H9 (cell line): ENCODE measurements around the gene SLC10A3. TPM values are rescaled to one million over a fixed set of nuclear protein-coding genes. Genes with fewer than 3 reads are reported as not detected.
"Not testable (repeated sequence)": the region's sequence is repeated elsewhere in the genome, so short reads cannot be mapped to it uniquely, and the experiment has no call there.

Source experiments
- DNase-seq: peaks from one replicate; pipeline ENCODE4 v3.0.0-alpha.2; 2017
- H2AFZ ChIP-seq: one replicate; pipeline ENCODE4 v1.6.1; 2013; ENCODE audit warnings: mild to moderate bottlenecking, low read length, control low read depth, moderate library complexity
- H2AK5ac ChIP-seq: 2 replicates; pipeline ENCODE4 v1.6.1; 2013; ENCODE audit warnings: low read length, control low read depth, mixed read lengths; ENCODE audit not compliant: insufficient read length
- H2BK120ac ChIP-seq: one replicate; pipeline ENCODE4 v1.6.1; 2013; ENCODE audit warnings: low read depth, mild to moderate bottlenecking, low read length, control low read depth, inconsistent platforms; ENCODE audit not compliant: poor library complexity, severe bottlenecking
- H2BK12ac ChIP-seq: 2 replicates; pipeline ENCODE4 v1.6.1; 2013; ENCODE audit warnings: low read length, control low read depth, mixed read lengths, low read depth; ENCODE audit not compliant: insufficient read length
- H2BK15ac ChIP-seq: 2 replicates; pipeline ENCODE4 v1.6.1; 2013; ENCODE audit warnings: low read depth, low read length, control low read depth
- H2BK20ac ChIP-seq: one replicate; pipeline ENCODE4 v1.6.1; 2013; ENCODE audit warnings: low read depth, mild to moderate bottlenecking, low read length, control low read depth, inconsistent platforms; ENCODE audit not compliant: poor library complexity, severe bottlenecking
- H2BK5ac ChIP-seq: 2 replicates; pipeline ENCODE4 v1.6.1; 2013; ENCODE audit warnings: low read length, control low read depth, mixed read lengths; ENCODE audit not compliant: insufficient read length
- H3K14ac ChIP-seq: 2 replicates; pipeline ENCODE4 v1.6.1; 2013; ENCODE audit warnings: low read length, control low read depth; ENCODE audit not compliant: insufficient read depth
- H3K18ac ChIP-seq: 2 replicates; pipeline ENCODE4 v1.6.1; 2013; ENCODE audit warnings: low read depth, mild to moderate bottlenecking, mixed read lengths, low read length, control low read depth; ENCODE audit not compliant: insufficient read length
- H3K23ac ChIP-seq: 2 replicates; pipeline ENCODE4 v1.6.1; 2013; ENCODE audit warnings: low read length, control low read depth, mixed read lengths, low read depth; ENCODE audit not compliant: insufficient read length
- H3K23me2 ChIP-seq: 2 replicates; pipeline ENCODE4 v1.6.1; 2013; ENCODE audit warnings: low read depth, mild to moderate bottlenecking, mixed read lengths, low read length, control low read depth; ENCODE audit not compliant: insufficient read length, poor library complexity, severe bottlenecking
- H3K27ac ChIP-seq: 2 replicates; pipeline ENCODE4 v1.5.1; 2013; ENCODE audit warnings: low read length, control low read depth, mixed read lengths, low read depth; ENCODE audit not compliant: insufficient read length
- H3K27me3 ChIP-seq: 2 replicates; pipeline ENCODE4 v1.6.1; 2013; ENCODE audit warnings: low read length, control low read depth, inconsistent platforms; ENCODE audit not compliant: insufficient read depth
- H3K4ac ChIP-seq: 2 replicates; pipeline ENCODE4 v1.6.1; 2013; ENCODE audit warnings: low read depth, mild to moderate bottlenecking, control low read depth, inconsistent platforms, low read length, moderate library complexity
- H3K4me1 ChIP-seq: 2 replicates; pipeline ENCODE4 v1.6.1; 2013; ENCODE audit warnings: low read length, control low read depth, inconsistent platforms; ENCODE audit not compliant: insufficient read depth
- H3K4me2 ChIP-seq: 2 replicates; pipeline ENCODE4 v1.6.1; 2013; ENCODE audit warnings: low read length, control low read depth, mixed read lengths; ENCODE audit not compliant: insufficient read length, insufficient read depth
- H3K56ac ChIP-seq: 2 replicates; pipeline ENCODE4 v1.6.1; 2013; ENCODE audit warnings: low read depth, mild to moderate bottlenecking, mixed read lengths, low read length, control low read depth; ENCODE audit not compliant: insufficient read length
- H3K79me1 ChIP-seq: 2 replicates; pipeline ENCODE4 v1.6.1; 2013; ENCODE audit warnings: low read depth, mild to moderate bottlenecking, moderate library complexity, low read length, control low read depth, inconsistent platforms; ENCODE audit not compliant: insufficient read depth, poor library complexity, severe bottlenecking
- H3K79me2 ChIP-seq: 2 replicates; pipeline ENCODE4 v1.6.1; 2013; ENCODE audit warnings: low read length, control low read depth, inconsistent platforms; ENCODE audit not compliant: insufficient read depth
- H3K9ac ChIP-seq: 2 replicates; pipeline ENCODE4 v1.6.1; 2013; ENCODE audit warnings: low read length, control low read depth, mixed read lengths; ENCODE audit not compliant: insufficient read length; ENCODE audit errors: extremely low read depth
- H3K9me3 ChIP-seq: one replicate; pipeline ENCODE4 v1.6.1; 2013; ENCODE audit warnings: low read depth, low read length, inconsistent platforms; ENCODE audit not compliant: control insufficient read depth
- H3T11ph ChIP-seq: one replicate; pipeline ENCODE4 v1.6.1; 2013; ENCODE audit warnings: mild to moderate bottlenecking, low read length, control low read depth, inconsistent platforms
- H4K20me1 ChIP-seq: one replicate; pipeline ENCODE4 v1.6.1; 2013; ENCODE audit not compliant: control insufficient read depth, insufficient read length, insufficient read depth
- H4K5ac ChIP-seq: 2 replicates; pipeline ENCODE4 v1.6.1; 2013; ENCODE audit warnings: low read depth, mild to moderate bottlenecking, mixed read lengths, low read length, control low read depth; ENCODE audit not compliant: insufficient read length
- H4K8ac ChIP-seq: replicated peaks from 2 replicates; pipeline ENCODE4 v1.6.1; 2013; ENCODE audit warnings: low read length, control low read depth, mixed read lengths, low read depth; ENCODE audit not compliant: insufficient read length
- H4K91ac ChIP-seq: 2 replicates; pipeline ENCODE4 v1.6.1; 2013; ENCODE audit warnings: low read depth, mild to moderate bottlenecking, moderate library complexity, mixed read lengths, low read length, control low read depth; ENCODE audit not compliant: insufficient read length
- H3K27ac Mint-ChIP-seq, 3 experiments: 2 replicates in 2 of 3; 3 replicates in 1 of 3; pipeline ENCODE4 v1.8.0; 2020 to 2021; ENCODE audit warnings: mixed read lengths in 3 of 3, mild to moderate bottlenecking in 1 of 3, moderate library complexity in 1 of 3
- H3K27me3 Mint-ChIP-seq: 2 replicates; pipeline ENCODE4 v1.8.0; 2021; ENCODE audit warnings: low read depth, mild to moderate bottlenecking, moderate library complexity, mixed read lengths
- H3K36me3 Mint-ChIP-seq, 3 experiments: 2 replicates in 2 of 3; 3 replicates in 1 of 3; pipeline ENCODE4 v1.8.0; 2020 to 2021; ENCODE audit warnings: low read depth in 3 of 3, mixed read lengths in 3 of 3; ENCODE audit not compliant: insufficient read depth in 1 of 3
- H3K4me1 Mint-ChIP-seq, 2 experiments: 2 replicates each; pipeline ENCODE4 v1.8.0; 2020; ENCODE audit warnings: mixed read lengths in 2 of 2
- H3K4me3 Mint-ChIP-seq, 2 experiments: 2 replicates in 1 of 2; 3 replicates in 1 of 2; pipeline ENCODE4 v1.8.0; 2020 to 2021; ENCODE audit warnings: mild to moderate bottlenecking in 2 of 2, mixed read lengths in 2 of 2, moderate library complexity in 1 of 2
- H3K9me3 Mint-ChIP-seq, 2 experiments: 2 replicates in 1 of 2; 3 replicates in 1 of 2; pipeline ENCODE4 v1.8.0; 2020; ENCODE audit warnings: mild to moderate bottlenecking in 2 of 2, mixed read lengths in 2 of 2, moderate library complexity in 1 of 2
- CTCF ChIP-seq: fragments of 200-600 bp; sonication (generic); conservative IDR thresholded peaks from 3 replicates; pipeline ENCODE4 v1.8.0; 2021; ENCODE audit warnings: antibody characterized with exemption, mild to moderate bottlenecking
- WGBS: extraction: QIAGEN DNeasy Blood & Tissue Kit; methylation state at CpG from one replicate; pipeline ENCODE4 v1.1.7; 2013; ENCODE audit warnings: missing lambda C conversion rate, low lambda C conversion rate, mixed read lengths; ENCODE audit not compliant: insufficient read length; ENCODE audit errors: extremely low coverage; 5-methylcytosine and 5-hydroxymethylcytosine counted together
- total RNA-seq: library from RNA; stranded (reverse); gene quantifications from 2 replicates; pipeline ENCODE4 v1.2.1, GENCODE V29; 2021

SLC10A3 gene
- total RNA-seq, 1 experiment from 2014 or later: 8.8 TPM

GRCh38 chrX:154502098-154502497 lies 11.7 kb upstream of the SLC10A3 start:
- Histone ChIP-seq H3K4ac (no peak overlapping the region), H2BK15ac (no peak overlapping the region), H3K79me2 (no peaks in the 10 kb centered on the region), H3K79me1 (no peaks in the 10 kb centered on the region), H3K9me3 (peaks cover 8% of the 10 kb centered on the region), H2BK20ac (no peak overlapping the region), H2AK5ac (no peak overlapping the region), H3K18ac (no peak overlapping the region), H2BK120ac (no peak overlapping the region), H3T11ph (no peak overlapping the region), H3K4me2 (no peak overlapping the region), H3K23ac (no peak overlapping the region), H2AFZ (no peak overlapping the region), H3K23me2 (no peaks in the 10 kb centered on the region), H2BK5ac (no peak overlapping the region), H4K5ac (no peak overlapping the region), H4K91ac (no peak overlapping the region), H3K4me1 (no peaks in the 10 kb centered on the region), H3K9ac (no peak overlapping the region), H3K27ac (no peak overlapping the region), H3K14ac (no peak overlapping the region), H3K56ac (no peak overlapping the region), H4K20me1 (no peaks in the 10 kb centered on the region), H2BK12ac (no peak overlapping the region), H3K27me3 (no peaks in the 10 kb centered on the region), H4K8ac (no peak overlapping the region)
- Mint-ChIP-seq H3K4me1 (no peaks in the 10 kb centered on the region), H3K4me3 (no peak overlapping the region), H3K9me3 (peaks cover 55 to 60% of the 10 kb centered on the region in 2 experiments), H3K27ac (no peak overlapping the region), H3K27me3 (peaks cover 2% of the 10 kb centered on the region; the same call in 1 of the 2 replicates), H3K36me3 (peaks cover 11 to 20% (median 20%) of the 10 kb centered on the region in 3 experiments)
- TF ChIP-seq CTCF: no peak
- DNase-seq: no peak
- no CpG with 5 or more reads among the region's 8 CpGs for WGBS

- H3K23ac ChIP-seq, H2BK120ac ChIP-seq, H3K27me3 ChIP-seq, H3K9ac ChIP-seq, H3T11ph ChIP-seq, DNase-seq, H3K23me2 ChIP-seq, H2BK20ac ChIP-seq, H3K18ac ChIP-seq, H3K27ac ChIP-seq, H3K4me1 ChIP-seq, H3K27ac Mint-ChIP-seq, H4K20me1 ChIP-seq, H3K4me3 Mint-ChIP-seq, H4K8ac ChIP-seq, H2BK5ac ChIP-seq, H3K79me1 ChIP-seq, H4K5ac ChIP-seq, H3K9me3 ChIP-seq, H3K4ac ChIP-seq, H2AK5ac ChIP-seq, H3K79me2 ChIP-seq, H2BK12ac ChIP-seq, H3K14ac ChIP-seq, H2AFZ ChIP-seq, H4K91ac ChIP-seq, H3K56ac ChIP-seq, H3K4me1 Mint-ChIP-seq, H2BK15ac ChIP-seq, H3K4me2 ChIP-seq, H3K27me3 Mint-ChIP-seq: not testable (repeated sequence)
- WGBS: no CpG with 5 or more reads among the region's 7 CpGs
- peaks cover 58 to 61% of the 10 kb centered on the region in 2 experiments for H3K9me3 Mint-ChIP-seq
- peaks cover 10 to 17% (median 17%) of the 10 kb centered on the region in 3 experiments for H3K36me3 Mint-ChIP-seq
Measured at GRCh38 chrX:154501423-154501822, 11.0 kb upstream of the SLC10A3 start.
